HEK293 (cell line): ENCODE results near the gene CAMK2D.

Experiments
- CTCF ChIA-PET: fragments of 350-600 bp; formaldehyde crosslinking; extraction: SDS; loops from one replicate; lab custom pipeline; 2021; ENCODE audit warnings: antibody characterized with exemption; lab: Yijun Ruan, JAX
- POLR2A ChIA-PET: fragments of 300-600 bp; formaldehyde crosslinking; extraction: SDS; loops from one replicate; lab custom pipeline; 2020; ENCODE audit warnings: antibody characterized with exemption, inconsistent platforms; lab: Yijun Ruan, JAX
- H3K27ac ChIP-seq: fragments of 200-500 bp; sonication (Bioruptor generic); 2 replicates; pipeline ENCODE4 v1.5.1; 2014; ENCODE audit warnings: low read depth, low read length, control low read depth, inconsistent platforms; ENCODE audit errors: extremely low read depth
- H3K36me3 ChIP-seq, 2 experiments: fragments of 200-500 bp in 1 of 2; sonication (Bioruptor generic) in 1 of 2; 1 replicate in 1 of 2; 2 replicates in 1 of 2; pipeline ENCODE4 v1.5.1; 2014 to 2017; ENCODE audit warnings: inconsistent platforms in 2 of 2, low read length in 2 of 2; ENCODE audit not compliant: control insufficient read depth in 2 of 2, insufficient read depth in 1 of 2
- H3K4me1 ChIP-seq: fragments of 200-500 bp; sonication (Bioruptor generic); 2 replicates; pipeline ENCODE4 v1.5.1; 2014; ENCODE audit warnings: mild to moderate bottlenecking, low read length, inconsistent platforms; ENCODE audit not compliant: control insufficient read depth, insufficient read depth
- H3K4me3 ChIP-seq: 2 replicates; pipeline ENCODE4 v1.5.1; 2011; ENCODE audit warnings: low read depth, mild to moderate bottlenecking, control low read depth, low read length, moderate library complexity
- H3K9me3 ChIP-seq: fragments of 200-500 bp; sonication (Bioruptor generic); 2 replicates; pipeline ENCODE4 v1.5.1; 2014; ENCODE audit warnings: low read depth, low read length, inconsistent platforms; ENCODE audit not compliant: control insufficient read depth, insufficient read depth
- IKZF3 ChIP-seq: fragments of 450-650 bp; IDR thresholded peaks from 2 replicates; pipeline ENCODE4 v1.5.0; 2018; ENCODE audit warnings: missing biosample characterization, mild to moderate bottlenecking, missing genetic modification characterization, moderate library complexity
- MYNN ChIP-seq: fragments of 450-650 bp; formaldehyde crosslinking; IDR thresholded peaks from 2 replicates; pipeline ENCODE4 v1.5.1; 2016; ENCODE audit warnings: missing biosample characterization, missing genetic modification characterization, borderline replicate concordance
- PRDM1 ChIP-seq: fragments of 450-650 bp; formaldehyde crosslinking; IDR thresholded peaks from 2 replicates; pipeline ENCODE4; 2016; ENCODE audit warnings: missing biosample characterization, missing genetic modification characterization
- SP7 ChIP-seq: fragments of 450-650 bp; formaldehyde crosslinking; IDR thresholded peaks from 2 replicates; pipeline ENCODE4 v1.5.1; 2016; ENCODE audit warnings: missing biosample characterization, missing genetic modification characterization
- ZBTB17 ChIP-seq: fragments of 450-650 bp; formaldehyde crosslinking; IDR thresholded peaks from 2 replicates; pipeline ENCODE4 v1.5.1; 2016; ENCODE audit warnings: missing biosample characterization, missing genetic modification characterization
- ZNF169 ChIP-seq: fragments of 450-650 bp; formaldehyde crosslinking; IDR thresholded peaks from 2 replicates; pipeline ENCODE4 v1.5.1; 2016; ENCODE audit warnings: missing biosample characterization, missing genetic modification characterization
- ZNF37A ChIP-seq: fragments of 450-650 bp; IDR thresholded peaks from 2 replicates; pipeline ENCODE4 v1.5.1; 2018; ENCODE audit warnings: missing biosample characterization, missing genetic modification characterization
- ZNF521 ChIP-seq: fragments of 450-650 bp; formaldehyde crosslinking; IDR thresholded peaks from 2 replicates; pipeline ENCODE4 v1.5.1; 2017; ENCODE audit warnings: missing biosample characterization, mild to moderate bottlenecking, missing genetic modification characterization
- ZNF561 ChIP-seq: fragments of 450-650 bp; IDR thresholded peaks from 2 replicates; pipeline ENCODE4 v1.5.1; 2018; ENCODE audit warnings: missing biosample characterization, missing genetic modification characterization, borderline replicate concordance
- ZNF610 ChIP-seq: fragments of 450-650 bp; formaldehyde crosslinking; IDR thresholded peaks from 2 replicates; pipeline ENCODE4 v1.5.1; 2016; ENCODE audit warnings: missing biosample characterization, missing genetic modification characterization, borderline replicate concordance
- ZNF623 ChIP-seq: fragments of 450-650 bp; formaldehyde crosslinking; IDR thresholded peaks from 2 replicates; pipeline ENCODE4 v1.5.1; 2016; ENCODE audit warnings: missing biosample characterization, missing genetic modification characterization
- ZXDB ChIP-seq: fragments of 450-650 bp; formaldehyde crosslinking; IDR thresholded peaks from 2 replicates; pipeline ENCODE4 v1.5.1; 2016; ENCODE audit warnings: missing biosample characterization, missing genetic modification characterization
- TF ChIP-seq, protein P1 (sequence below): fragments of 450-650 bp; formaldehyde crosslinking; IDR thresholded peaks from 2 replicates; pipeline ENCODE4 v1.5.1; 2017; ENCODE audit warnings: missing biosample characterization, missing genetic modification characterization
- TF ChIP-seq, protein P2 (sequence below): fragments of 450-650 bp; formaldehyde crosslinking; IDR thresholded peaks from 2 replicates; pipeline ENCODE4 v1.5.1; 2017; ENCODE audit warnings: missing biosample characterization, missing genetic modification characterization
- TF ChIP-seq, protein P3 (sequence below): IDR thresholded peaks from 2 replicates; pipeline ENCODE4 v1.6.1; 2011; ENCODE audit warnings: mild to moderate bottlenecking, low read depth, low read length, borderline replicate concordance
- TF ChIP-seq, protein P4 (sequence below): fragments of 450-650 bp; formaldehyde crosslinking; IDR thresholded peaks from 2 replicates; pipeline ENCODE4 v1.5.1; 2016; ENCODE audit warnings: missing biosample characterization, missing genetic modification characterization
- TF ChIP-seq, protein P5 (sequence below): fragments of 450-650 bp; formaldehyde crosslinking; IDR thresholded peaks from 2 replicates; pipeline ENCODE4 v1.5.1; 2016; ENCODE audit warnings: missing biosample characterization, missing genetic modification characterization
- TF ChIP-seq, protein P6 (sequence below): fragments of 450-650 bp; formaldehyde crosslinking; IDR thresholded peaks from 2 replicates; pipeline ENCODE4 v1.5.0; 2017; ENCODE audit warnings: missing biosample characterization, missing genetic modification characterization, borderline replicate concordance
- TF ChIP-seq, protein P7 (sequence below): fragments of 450-650 bp; formaldehyde crosslinking; IDR thresholded peaks from 2 replicates; pipeline ENCODE4 v1.5.1; 2016; ENCODE audit warnings: missing biosample characterization, missing genetic modification characterization, low read depth

CAMK2D gene

DNA sequence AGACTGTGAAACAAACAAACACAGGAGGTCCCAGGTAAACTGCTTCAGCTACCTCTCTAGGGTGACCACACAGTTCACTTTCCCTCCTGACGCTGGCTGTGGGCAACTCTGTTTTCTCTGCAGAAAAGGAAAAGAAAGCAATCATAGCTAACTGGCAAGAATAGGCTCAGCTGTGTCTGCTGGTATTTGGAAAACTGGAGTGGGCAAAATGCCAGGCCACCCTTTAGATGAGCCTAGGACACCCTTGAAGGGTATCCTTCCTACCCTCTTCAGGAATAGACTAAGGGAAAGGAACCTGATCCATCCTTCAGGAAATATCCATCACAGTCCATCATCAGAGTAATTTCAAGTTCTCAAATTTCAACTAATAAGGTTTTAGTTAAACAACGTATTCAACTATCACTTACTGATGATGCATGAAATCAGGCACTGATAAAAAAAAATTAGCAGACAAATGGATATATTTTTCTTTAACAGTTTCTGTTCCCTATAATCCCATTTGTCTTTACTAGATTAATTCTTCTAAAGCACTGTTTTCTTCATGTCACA lies 60.9 kb downstream of the CAMK2D start:
- Histone ChIP-seq H3K27ac (no peak overlapping the region), H3K4me1 (peaks cover 11% of the 10 kb centered on the region), H3K9me3 (no peaks in the 10 kb centered on the region)
- CTCF ChIA-PET: interaction anchor here (0.7 kb wide), 1 partner anchor 305 kb away, joined by 3 read pairs; no protein-coding TSS in a partner anchor
- no peak for TF ChIP-seq ZNF521 (tag by site-specific recombination)
- TF ChIP-seq ZBTB17 (tag by site-specific recombination): 0 out of 2 replicates have a peak, but pooled peaks have one; percentile 25
- TF ChIP-seq, protein P1, sequence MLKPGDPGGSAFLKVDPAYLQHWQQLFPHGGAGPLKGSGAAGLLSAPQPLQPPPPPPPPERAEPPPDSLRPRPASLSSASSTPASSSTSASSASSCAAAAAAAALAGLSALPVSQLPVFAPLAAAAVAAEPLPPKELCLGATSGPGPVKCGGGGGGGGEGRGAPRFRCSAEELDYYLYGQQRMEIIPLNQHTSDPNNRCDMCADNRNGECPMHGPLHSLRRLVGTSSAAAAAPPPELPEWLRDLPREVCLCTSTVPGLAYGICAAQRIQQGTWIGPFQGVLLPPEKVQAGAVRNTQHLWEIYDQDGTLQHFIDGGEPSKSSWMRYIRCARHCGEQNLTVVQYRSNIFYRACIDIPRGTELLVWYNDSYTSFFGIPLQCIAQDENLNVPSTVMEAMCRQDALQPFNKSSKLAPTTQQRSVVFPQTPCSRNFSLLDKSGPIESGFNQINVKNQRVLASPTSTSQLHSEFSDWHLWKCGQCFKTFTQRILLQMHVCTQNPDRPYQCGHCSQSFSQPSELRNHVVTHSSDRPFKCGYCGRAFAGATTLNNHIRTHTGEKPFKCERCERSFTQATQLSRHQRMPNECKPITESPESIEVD (tag by site-specific recombination): peak; percentile 55
- TF ChIP-seq IKZF3: 0 out of 2 replicates have a peak, but pooled peaks have one; percentile 13
- TF ChIP-seq PRDM1 (tag by site-specific recombination): 0 out of 2 replicates have a peak, but pooled peaks have one; percentile 34
- peak; percentile 79 for TF ChIP-seq SP7 (tag by site-specific recombination)
- 0 out of 2 replicates have a peak, but pooled peaks have one; percentile 21 for TF ChIP-seq ZXDB
- TF ChIP-seq, protein P2, sequence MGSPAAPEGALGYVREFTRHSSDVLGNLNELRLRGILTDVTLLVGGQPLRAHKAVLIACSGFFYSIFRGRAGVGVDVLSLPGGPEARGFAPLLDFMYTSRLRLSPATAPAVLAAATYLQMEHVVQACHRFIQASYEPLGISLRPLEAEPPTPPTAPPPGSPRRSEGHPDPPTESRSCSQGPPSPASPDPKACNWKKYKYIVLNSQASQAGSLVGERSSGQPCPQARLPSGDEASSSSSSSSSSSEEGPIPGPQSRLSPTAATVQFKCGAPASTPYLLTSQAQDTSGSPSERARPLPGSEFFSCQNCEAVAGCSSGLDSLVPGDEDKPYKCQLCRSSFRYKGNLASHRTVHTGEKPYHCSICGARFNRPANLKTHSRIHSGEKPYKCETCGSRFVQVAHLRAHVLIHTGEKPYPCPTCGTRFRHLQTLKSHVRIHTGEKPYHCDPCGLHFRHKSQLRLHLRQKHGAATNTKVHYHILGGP: no peak
- TF ChIP-seq, all 188 proteins: peak for 6
- H3K36me3 ChIP-seq: no peaks in the 10 kb centered on the region
- POLR2A ChIA-PET: no interaction called here
- no peak overlapping the region for H3K4me3 ChIP-seq

DNA sequence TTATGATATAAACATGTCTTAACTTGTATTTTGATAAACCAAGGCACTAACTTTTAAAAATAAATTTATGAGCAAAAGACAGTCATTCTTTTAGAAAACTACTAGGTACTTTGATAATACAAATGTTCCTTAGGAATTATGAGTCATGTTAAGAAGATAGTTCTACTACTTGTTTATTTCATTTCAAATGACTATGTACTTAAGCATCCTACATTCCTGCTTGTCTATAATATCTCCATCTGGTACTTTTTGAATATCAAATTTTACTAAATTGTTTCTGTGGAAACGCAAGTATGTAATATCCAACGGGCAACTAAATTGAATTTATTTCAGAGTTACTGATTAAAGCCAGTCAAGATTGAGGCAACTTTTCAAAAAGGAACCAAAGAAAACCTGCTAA lies 61.8 kb downstream of the CAMK2D start:
- no peak overlapping the region for H3K27ac ChIP-seq
- peaks cover 12% of the 10 kb centered on the region for H3K4me1 ChIP-seq
- ChIA-PET POLR2A (no interaction called here), CTCF (no interaction called here)
- no peaks in the 10 kb centered on the region for H3K36me3 ChIP-seq
- no peaks in the 10 kb centered on the region for H3K9me3 ChIP-seq
- TF ChIP-seq, protein P3, sequence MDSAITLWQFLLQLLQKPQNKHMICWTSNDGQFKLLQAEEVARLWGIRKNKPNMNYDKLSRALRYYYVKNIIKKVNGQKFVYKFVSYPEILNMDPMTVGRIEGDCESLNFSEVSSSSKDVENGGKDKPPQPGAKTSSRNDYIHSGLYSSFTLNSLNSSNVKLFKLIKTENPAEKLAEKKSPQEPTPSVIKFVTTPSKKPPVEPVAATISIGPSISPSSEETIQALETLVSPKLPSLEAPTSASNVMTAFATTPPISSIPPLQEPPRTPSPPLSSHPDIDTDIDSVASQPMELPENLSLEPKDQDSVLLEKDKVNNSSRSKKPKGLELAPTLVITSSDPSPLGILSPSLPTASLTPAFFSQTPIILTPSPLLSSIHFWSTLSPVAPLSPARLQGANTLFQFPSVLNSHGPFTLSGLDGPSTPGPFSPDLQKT: no peak
- TF ChIP-seq ZNF561 (tag by site-specific recombination) (no peak), ZNF169 (tag by site-specific recombination) (no peak)
- TF ChIP-seq, protein P4, sequence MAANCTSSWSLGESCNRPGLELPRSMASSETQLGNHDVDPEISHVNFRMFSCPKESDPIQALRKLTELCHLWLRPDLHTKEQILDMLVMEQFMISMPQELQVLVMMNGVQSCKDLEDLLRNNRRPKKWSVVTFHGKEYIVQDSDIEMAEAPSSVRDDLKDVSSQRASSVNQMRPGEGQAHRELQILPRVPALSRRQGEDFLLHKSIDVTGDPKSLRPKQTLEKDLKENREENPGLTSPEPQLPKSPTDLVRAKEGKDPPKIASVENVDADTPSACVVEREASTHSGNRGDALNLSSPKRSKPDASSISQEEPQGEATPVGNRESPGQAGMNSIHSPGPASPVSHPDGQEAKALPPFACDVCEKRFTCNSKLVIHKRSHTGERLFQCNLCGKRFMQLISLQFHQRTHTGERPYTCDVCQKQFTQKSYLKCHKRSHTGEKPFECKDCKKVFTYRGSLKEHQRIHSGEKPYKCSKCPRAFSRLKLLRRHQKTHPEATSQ (tag by site-specific recombination): no peak
- H3K4me3 ChIP-seq: no peak overlapping the region

DNA sequence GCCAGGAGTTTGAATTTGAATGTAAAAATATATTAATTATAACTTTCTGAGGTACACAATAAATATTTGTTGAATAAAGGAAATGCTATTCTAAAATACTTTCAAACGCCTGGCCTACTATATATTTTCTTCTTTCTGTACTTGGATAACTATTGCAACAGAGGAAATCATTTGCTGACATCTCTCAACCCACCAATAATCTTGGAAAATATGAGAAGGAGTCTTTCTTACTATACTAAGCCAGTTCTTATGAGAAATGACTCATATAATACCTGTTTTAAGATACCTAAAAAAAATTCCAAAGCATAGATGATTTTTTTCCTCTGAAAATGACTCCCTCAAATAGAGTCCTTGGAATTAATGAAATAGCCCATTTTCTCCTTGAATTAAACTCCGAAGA lies 64.1 kb downstream of the CAMK2D start:
- TF ChIP-seq, protein P5, sequence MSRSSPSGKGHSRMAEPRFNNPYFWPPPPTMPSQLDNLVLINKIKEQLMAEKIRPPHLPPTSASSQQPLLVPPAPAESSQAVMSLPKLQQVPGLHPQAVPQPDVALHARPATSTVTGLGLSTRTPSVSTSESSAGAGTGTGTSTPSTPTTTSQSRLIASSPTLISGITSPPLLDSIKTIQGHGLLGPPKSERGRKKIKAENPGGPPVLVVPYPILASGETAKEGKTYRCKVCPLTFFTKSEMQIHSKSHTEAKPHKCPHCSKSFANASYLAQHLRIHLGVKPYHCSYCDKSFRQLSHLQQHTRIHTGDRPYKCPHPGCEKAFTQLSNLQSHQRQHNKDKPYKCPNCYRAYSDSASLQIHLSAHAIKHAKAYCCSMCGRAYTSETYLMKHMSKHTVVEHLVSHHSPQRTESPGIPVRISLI: no peak
- TF ChIP-seq, protein P6, sequence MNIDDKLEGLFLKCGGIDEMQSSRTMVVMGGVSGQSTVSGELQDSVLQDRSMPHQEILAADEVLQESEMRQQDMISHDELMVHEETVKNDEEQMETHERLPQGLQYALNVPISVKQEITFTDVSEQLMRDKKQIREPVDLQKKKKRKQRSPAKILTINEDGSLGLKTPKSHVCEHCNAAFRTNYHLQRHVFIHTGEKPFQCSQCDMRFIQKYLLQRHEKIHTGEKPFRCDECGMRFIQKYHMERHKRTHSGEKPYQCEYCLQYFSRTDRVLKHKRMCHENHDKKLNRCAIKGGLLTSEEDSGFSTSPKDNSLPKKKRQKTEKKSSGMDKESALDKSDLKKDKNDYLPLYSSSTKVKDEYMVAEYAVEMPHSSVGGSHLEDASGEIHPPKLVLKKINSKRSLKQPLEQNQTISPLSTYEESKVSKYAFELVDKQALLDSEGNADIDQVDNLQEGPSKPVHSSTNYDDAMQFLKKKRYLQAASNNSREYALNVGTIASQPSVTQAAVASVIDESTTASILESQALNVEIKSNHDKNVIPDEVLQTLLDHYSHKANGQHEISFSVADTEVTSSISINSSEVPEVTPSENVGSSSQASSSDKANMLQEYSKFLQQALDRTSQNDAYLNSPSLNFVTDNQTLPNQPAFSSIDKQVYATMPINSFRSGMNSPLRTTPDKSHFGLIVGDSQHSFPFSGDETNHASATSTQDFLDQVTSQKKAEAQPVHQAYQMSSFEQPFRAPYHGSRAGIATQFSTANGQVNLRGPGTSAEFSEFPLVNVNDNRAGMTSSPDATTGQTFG (tag by site-specific recombination): no peak
- no peak for TF ChIP-seq ZNF37A (tag by site-specific recombination)
- TF ChIP-seq ZNF623: no peak
- TF ChIP-seq, protein P7, sequence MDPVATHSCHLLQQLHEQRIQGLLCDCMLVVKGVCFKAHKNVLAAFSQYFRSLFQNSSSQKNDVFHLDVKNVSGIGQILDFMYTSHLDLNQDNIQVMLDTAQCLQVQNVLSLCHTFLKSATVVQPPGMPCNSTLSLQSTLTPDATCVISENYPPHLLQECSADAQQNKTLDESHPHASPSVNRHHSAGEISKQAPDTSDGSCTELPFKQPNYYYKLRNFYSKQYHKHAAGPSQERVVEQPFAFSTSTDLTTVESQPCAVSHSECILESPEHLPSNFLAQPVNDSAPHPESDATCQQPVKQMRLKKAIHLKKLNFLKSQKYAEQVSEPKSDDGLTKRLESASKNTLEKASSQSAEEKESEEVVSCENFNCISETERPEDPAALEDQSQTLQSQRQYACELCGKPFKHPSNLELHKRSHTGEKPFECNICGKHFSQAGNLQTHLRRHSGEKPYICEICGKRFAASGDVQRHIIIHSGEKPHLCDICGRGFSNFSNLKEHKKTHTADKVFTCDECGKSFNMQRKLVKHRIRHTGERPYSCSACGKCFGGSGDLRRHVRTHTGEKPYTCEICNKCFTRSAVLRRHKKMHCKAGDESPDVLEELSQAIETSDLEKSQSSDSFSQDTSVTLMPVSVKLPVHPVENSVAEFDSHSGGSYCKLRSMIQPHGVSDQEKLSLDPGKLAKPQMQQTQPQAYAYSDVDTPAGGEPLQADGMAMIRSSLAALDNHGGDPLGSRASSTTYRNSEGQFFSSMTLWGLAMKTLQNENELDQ: no peak
- TF ChIP-seq ZNF610 (tag by site-specific recombination): no peak
- TF ChIP-seq MYNN (tag by site-specific recombination): no peak
- Histone ChIP-seq H3K9me3 (no peaks in the 10 kb centered on the region), H3K4me3 (no peak overlapping the region), H3K27ac (no peak overlapping the region), H3K36me3 (no peaks in the 10 kb centered on the region), H3K4me1 (peaks cover 21% of the 10 kb centered on the region)
- POLR2A ChIA-PET: interaction anchor here (0.6 kb wide), 1 partner anchor 18 kb away, joined by 3 read pairs; no protein-coding TSS in a partner anchor
- CTCF ChIA-PET: interaction anchor here (0.7 kb wide), 1 partner anchor 64 kb away, joined by 3 read pairs; no protein-coding TSS in a partner anchor
